Body of pancreas (tissue), 4 donors: ENCODE measurements around the gene USP47.

Experiments used
- POLR2A ChIP-seq, 3 donors: fragments of 450-650 bp; IDR thresholded peaks; one replicate each; pipeline ENCODE4 v1.6.1; 2016; ENCODE audit warnings: antibody characterized with exemption in 3 of 3, mild to moderate bottlenecking in 2 of 3
- TF ChIP-seq, protein P1 (sequence below), 7 experiments: fragments of 450-650 bp in 4 of 7; fragments of 200-600 bp in 3 of 7; sonication (generic) in 3 of 7; IDR thresholded peaks; one replicate each; pipeline ENCODE4 v1.5.1; 2016 to 2019; ENCODE audit warnings: antibody characterized with exemption in 7 of 7

DNA sequence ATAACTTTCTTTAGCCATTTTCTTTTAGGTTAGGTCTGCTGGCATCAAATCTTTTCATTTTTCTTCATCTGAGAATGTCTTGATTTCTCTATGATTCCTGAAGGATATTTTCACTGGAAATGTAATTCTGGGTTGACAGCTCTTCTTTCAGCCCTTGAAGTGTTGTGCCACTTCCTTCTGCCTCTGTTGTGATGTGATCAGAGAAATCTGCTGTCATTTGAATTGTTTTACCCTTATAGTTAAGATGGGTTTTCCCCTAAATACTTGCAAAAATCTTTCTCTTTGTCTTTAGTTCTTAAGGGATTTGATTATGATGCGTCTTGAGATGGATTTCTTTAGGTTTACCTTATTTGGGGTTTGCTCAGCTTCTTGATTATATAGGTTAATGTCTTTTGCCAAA lies 23.0 kb downstream of the USP47 start:
- no peak for TF ChIP-seq POLR2A (IDR thresholded peaks at IDR 0.05)
- TF ChIP-seq, protein P1, sequence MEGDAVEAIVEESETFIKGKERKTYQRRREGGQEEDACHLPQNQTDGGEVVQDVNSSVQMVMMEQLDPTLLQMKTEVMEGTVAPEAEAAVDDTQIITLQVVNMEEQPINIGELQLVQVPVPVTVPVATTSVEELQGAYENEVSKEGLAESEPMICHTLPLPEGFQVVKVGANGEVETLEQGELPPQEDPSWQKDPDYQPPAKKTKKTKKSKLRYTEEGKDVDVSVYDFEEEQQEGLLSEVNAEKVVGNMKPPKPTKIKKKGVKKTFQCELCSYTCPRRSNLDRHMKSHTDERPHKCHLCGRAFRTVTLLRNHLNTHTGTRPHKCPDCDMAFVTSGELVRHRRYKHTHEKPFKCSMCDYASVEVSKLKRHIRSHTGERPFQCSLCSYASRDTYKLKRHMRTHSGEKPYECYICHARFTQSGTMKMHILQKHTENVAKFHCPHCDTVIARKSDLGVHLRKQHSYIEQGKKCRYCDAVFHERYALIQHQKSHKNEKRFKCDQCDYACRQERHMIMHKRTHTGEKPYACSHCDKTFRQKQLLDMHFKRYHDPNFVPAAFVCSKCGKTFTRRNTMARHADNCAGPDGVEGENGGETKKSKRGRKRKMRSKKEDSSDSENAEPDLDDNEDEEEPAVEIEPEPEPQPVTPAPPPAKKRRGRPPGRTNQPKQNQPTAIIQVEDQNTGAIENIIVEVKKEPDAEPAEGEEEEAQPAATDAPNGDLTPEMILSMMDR (IDR thresholded peaks at IDR 0.05) = no peak
